HepG2 (cell line): ENCODE measurements around the gene CNTFR. TPM values are rescaled to one million over a fixed set of nuclear protein-coding genes. Genes with fewer than 3 reads are reported as not detected.

Experiments used
- ATAC-seq: fragments of 200-7000 bp; cut with Tn5 transposase; 3 replicates; pipeline ENCODE4 v1.9.1; 2020; ENCODE audit warnings: mild to moderate bottlenecking, moderate library complexity
- BruUV-seq: library from RNA; stranded (reverse); fragments of 400-500 nt; replicated peaks from 2 replicates; lab custom pipeline; 2021; lab: Mats Ljungman, UMichigan
- CTCF ChIA-PET: fragments of 300-600 bp; formaldehyde crosslinking; extraction: SDS; loops from one replicate; lab custom pipeline; 2021; ENCODE audit warnings: low total read pairs, inconsistent platforms, low intra/inter-chr PET ratio; lab: Yijun Ruan, JAX
- POLR2A ChIA-PET: fragments of 350-600 bp; sonication (Branson Sonifier 250); formaldehyde crosslinking; loops from one replicate; lab custom pipeline; 2020; ENCODE audit warnings: antibody characterized with exemption, inconsistent platforms; lab: Yijun Ruan, JAX
- DNase-seq: peaks from one replicate; pipeline ENCODE4 v3.0.0-alpha.2; 2015; ENCODE audit warnings: low spot score
- FAIRE-seq: peaks from 3 replicates; lab custom pipeline; 2011; peaks lifted over from hg19 to GRCh38; lab: Jason Lieb, UNC
- H2AFZ ChIP-seq: one replicate; pipeline ENCODE4 v1.6.1; 2011; ENCODE audit warnings: low read length, inconsistent platforms
- H3K27ac ChIP-seq: fragments of 300-600 bp; 3 replicates; pipeline ENCODE4 v1.8.0; 2011; ENCODE audit warnings: mixed run types, mild to moderate bottlenecking, mixed read lengths, low read length, inconsistent platforms; ENCODE audit not compliant: insufficient read depth; ENCODE audit errors: extremely low read length
- H3K27me3 ChIP-seq, 2 experiments: fragments of 200-600 bp in 1 of 2; 2 replicates in 1 of 2; 3 replicates in 1 of 2; pipeline versions ENCODE4 v1.6.0 to v1.8.0; 2011; ENCODE audit warnings: low read length in 2 of 2, mild to moderate bottlenecking in 2 of 2, moderate library complexity in 2 of 2, inconsistent platforms in 1 of 2; ENCODE audit not compliant: insufficient read depth in 2 of 2, control insufficient read depth in 1 of 2
- H3K36me3 ChIP-seq, 2 experiments: fragments of 200-600 bp in 1 of 2; replicated peaks in 1 of 2; 2 replicates in 1 of 2; 3 replicates in 1 of 2; pipeline versions ENCODE4 v1.5.1 to v1.8.0; 2011; ENCODE audit warnings: low read length in 2 of 2, inconsistent platforms in 1 of 2; ENCODE audit not compliant: insufficient read depth in 2 of 2, control insufficient read depth in 1 of 2
- H3K4me1 ChIP-seq: 2 replicates; pipeline ENCODE4 v1.5.1; 2012; ENCODE audit warnings: low read length, inconsistent platforms; ENCODE audit not compliant: insufficient read depth
- H3K4me2 ChIP-seq: 2 replicates; pipeline ENCODE4 v1.6.0; 2011; ENCODE audit warnings: low read depth, low read length, inconsistent platforms
- H3K4me3 ChIP-seq, 3 experiments: fragments of 200-600 bp in 1 of 3; sonication (generic), shearing (Covaris generic) in 1 of 3; replicated peaks in 1 of 3; 2 replicates each; pipeline ENCODE4 v1.5.1; 2011 to 2016; ENCODE audit warnings: low read length in 3 of 3, inconsistent platforms in 2 of 3, low read depth in 2 of 3, mild to moderate bottlenecking in 2 of 3, control low read depth in 1 of 3, mixed read lengths in 1 of 3; ENCODE audit not compliant: insufficient read depth in 1 of 3
- H3K79me2 ChIP-seq: one replicate; pipeline ENCODE4 v1.6.1; 2011; ENCODE audit warnings: low read length, inconsistent platforms; ENCODE audit not compliant: insufficient read depth
- H3K9ac ChIP-seq: 2 replicates; pipeline ENCODE4 v1.6.0; 2011; ENCODE audit warnings: mild to moderate bottlenecking, low read depth, low read length, inconsistent platforms; ENCODE audit not compliant: insufficient read depth
- H3K9me3 ChIP-seq: 2 replicates; pipeline ENCODE4 v1.5.1; 2012; ENCODE audit warnings: mild to moderate bottlenecking, low read length
- H4K20me1 ChIP-seq: 2 replicates; pipeline ENCODE4 v1.6.0; 2011; ENCODE audit warnings: inconsistent platforms, mild to moderate bottlenecking, low read length, moderate library complexity; ENCODE audit not compliant: insufficient read depth
- HNF4G ChIP-seq, 2 experiments: sonication (generic) in 1 of 2; formaldehyde crosslinking in 1 of 2; IDR thresholded peaks; 2 replicates each; pipeline versions ENCODE4 v1.4.0 to v1.6.1; 2011 to 2020; ENCODE audit warnings: borderline replicate concordance in 2 of 2, low read depth in 2 of 2, mild to moderate bottlenecking in 2 of 2, low read length in 1 of 2, missing genetic modification reagents in 1 of 2, moderate library complexity in 1 of 2
- KDM5A ChIP-seq: fragments of 200-600 bp; sonication (generic); IDR thresholded peaks from 2 replicates; pipeline ENCODE4 v1.7.0; 2018; ENCODE audit warnings: antibody characterized with exemption, mild to moderate bottlenecking, low read length, borderline replicate concordance
- MLXIP ChIP-seq: sonication (generic); formaldehyde crosslinking; IDR thresholded peaks from 2 replicates; pipeline ENCODE4 v1.9.0; 2021; ENCODE audit warnings: missing genetic modification reagents, borderline replicate concordance
- NR3C1 ChIP-seq: sonication (generic); formaldehyde crosslinking; IDR thresholded peaks from 2 replicates; pipeline ENCODE4 v1.4.0; 2020; ENCODE audit warnings: missing genetic modification reagents
- SETDB1 ChIP-seq: sonication (generic); formaldehyde crosslinking; IDR thresholded peaks from 2 replicates; pipeline ENCODE4 v1.5.1; 2020; ENCODE audit warnings: missing genetic modification reagents, mild to moderate bottlenecking, borderline replicate concordance
- TCF12 ChIP-seq, 2 experiments: fragments of 450-650 bp in 1 of 2; sonication (generic) in 1 of 2; formaldehyde crosslinking in 1 of 2; IDR thresholded peaks; 2 replicates each; pipeline versions ENCODE4 v1.6.1 to v1.8.0; 2017 to 2022; ENCODE audit warnings: antibody characterized with exemption in 1 of 2, mild to moderate bottlenecking in 1 of 2, missing genetic modification reagents in 1 of 2, moderate library complexity in 1 of 2
- XRCC5 ChIP-seq: fragments of 200-400 bp; formaldehyde crosslinking; optimal IDR thresholded peaks from 2 replicates; pipeline ENCODE3; 2017; ENCODE audit warnings: mild to moderate bottlenecking, low read length
- ZBTB26 ChIP-seq: IDR thresholded peaks from 2 replicates; pipeline ENCODE4 v1.6.1; 2016; ENCODE audit warnings: missing compliant biosample characterization, missing genetic modification reagents, borderline replicate concordance
- ZBTB44 ChIP-seq: sonication (generic); formaldehyde crosslinking; IDR thresholded peaks from 2 replicates; pipeline ENCODE4 v1.4.0; 2020; ENCODE audit warnings: missing genetic modification reagents
- ZFP36L1 ChIP-seq: sonication (generic); formaldehyde crosslinking; IDR thresholded peaks from 2 replicates; pipeline ENCODE4 v1.8.0; 2022; ENCODE audit warnings: mild to moderate bottlenecking, missing genetic modification reagents, moderate library complexity
- ZNF557 ChIP-seq: sonication (generic); formaldehyde crosslinking; IDR thresholded peaks from 2 replicates; pipeline ENCODE4 v1.4.0; 2020; ENCODE audit warnings: missing genetic modification reagents
- ZNF614 ChIP-seq: IDR thresholded peaks from 2 replicates; pipeline ENCODE4 v1.6.1; 2018; ENCODE audit warnings: missing biosample characterization, missing genetic modification reagents, inconsistent platforms, borderline replicate concordance
- ZSCAN30 ChIP-seq: sonication (generic); formaldehyde crosslinking; IDR thresholded peaks from 2 replicates; pipeline ENCODE4 v1.5.0; 2020; ENCODE audit warnings: mild to moderate bottlenecking, missing genetic modification reagents
- ZSCAN31 ChIP-seq: sonication (generic); formaldehyde crosslinking; IDR thresholded peaks from 2 replicates; pipeline ENCODE4 v1.5.0; 2020; ENCODE audit warnings: low read depth, mild to moderate bottlenecking, missing genetic modification reagents
- WGBS: methylation state at CpG from one replicate; pipeline ENCODE4 v1.1.6; 2017; ENCODE audit warnings: low lambda C conversion rate; 5-methylcytosine and 5-hydroxymethylcytosine counted together
- in situ Hi-C: cut with HindIII; loops from 2 replicates; pipeline ENCODE4 v1.10.0; 2017; ENCODE audit warnings: low pct_unique_long_range_greater_than_20kb; ENCODE audit not compliant: extremely low pct_ligation_motif_present
- intact Hi-C: fragments of 100-400 bp; cut with micrococcal nuclease; formaldehyde crosslinking; loops from one replicate; pipeline ENCODE4 v1.10.0; 2022; ENCODE audit not compliant: unreplicated experiment
- polyA plus RNA-seq, 8 experiments: library from polyadenylated mRNA; depleted of rRNA in 3 of 8; stranded (reverse) in 7 of 8; unstranded in 1 of 8; fragments of >200 nt; fragmentation: Illumina TruSeq in 4 of 8; extraction: Trizol in 4 of 8; gene quantifications; 2 replicates each; pipeline versions ENCODE4 v1.2.1 to v1.2.3, GENCODE V29; 2011 to 2016; ENCODE audit warnings: low read depth in 4 of 8, missing spikeins in 1 of 8, mixed read lengths in 1 of 8; ENCODE audit not compliant: insufficient read depth in 1 of 8
- total RNA-seq, 5 experiments: library from RNA; depleted of rRNA; stranded (reverse); fragments of >200 nt; fragmentation: Illumina TruSeq; extraction: Trizol; gene quantifications; 2 replicates each; pipeline ENCODE4 v1.2.3, GENCODE V29; 2016; ENCODE audit warnings: low read depth in 1 of 5

The CNTFR gene
- total and polyA plus RNA-seq, 2 of the 13 experiments (the other 11 are each of a cell fraction or from before 2014, with no cell fraction given) = not detected

GRCh38 chr9:34600908-34601307, 11.4 kb upstream of the CNTFR start:
- H3K36me3 ChIP-seq = no peaks in the 10 kb centered on the region
- no peak overlapping the region for H2AFZ ChIP-seq
- BruUV-seq = no TSS peak
- no peak for DNase-seq
- no peaks in the 10 kb centered on the region for H3K27me3 ChIP-seq
- no peaks in the 10 kb centered on the region for H3K4me1 ChIP-seq
- CTCF ChIA-PET = interaction anchor here (1.6 kb wide), 1 partner anchor 9 kb away, joined by 6 read pairs; no protein-coding TSS in a partner anchor
- H3K4me2 ChIP-seq = no peak overlapping the region
- no peaks in the 10 kb centered on the region for H3K9me3 ChIP-seq
- no peaks in the 10 kb centered on the region for H4K20me1 ChIP-seq
- H3K9ac ChIP-seq = no peak overlapping the region
- WGBS = no CpG with 5 or more reads among the region's 1 CpG
- intact Hi-C loops = loop anchor here (5.0 kb wide), 1 partner anchor 269 kb away; no protein-coding TSS in a partner anchor
- POLR2A ChIA-PET = no interaction called here
- in situ Hi-C loops = loop anchor here (5.0 kb wide), 1 partner anchor 159 kb away; no protein-coding TSS in a partner anchor
- H3K4me3 ChIP-seq = no peak overlapping the region
- no peak overlapping the region for H3K27ac ChIP-seq
- FAIRE-seq = no peak
- ATAC-seq = no peak
- H3K79me2 ChIP-seq = no peaks in the 10 kb centered on the region
- TF ChIP-seq XRCC5 (no peak), MLXIP (CRISPR knock-in tag) (no peak), TCF12 (IDR thresholded peaks at IDR 0.05) (no peak), TCF12 (CRISPR knock-in tag; IDR thresholded peaks at IDR 0.05) (no peak), NR3C1 (CRISPR knock-in tag) (no peak), ZBTB26 (no peak), ZFP36L1 (CRISPR knock-in tag) (no peak), ZSCAN31 (no peak), ZNF614 (CRISPR knock-in tag) (no peak), ZSCAN30 (CRISPR knock-in tag) (no peak), SETDB1 (CRISPR knock-in tag) (no peak), KDM5A (no peak), ZNF557 (no peak), ZBTB44 (CRISPR knock-in tag) (no peak), HNF4G (IDR thresholded peaks at IDR 0.05; ENCODE audit: borderline replicate concordance, low read depth, low read length) (no peak), HNF4G (CRISPR knock-in tag; IDR thresholded peaks at IDR 0.05; ENCODE audit: borderline replicate concordance, low read depth) (no peak)
